Measurements from ENCODE around the gene PCBP4.

PCBP4 gene

DNA sequence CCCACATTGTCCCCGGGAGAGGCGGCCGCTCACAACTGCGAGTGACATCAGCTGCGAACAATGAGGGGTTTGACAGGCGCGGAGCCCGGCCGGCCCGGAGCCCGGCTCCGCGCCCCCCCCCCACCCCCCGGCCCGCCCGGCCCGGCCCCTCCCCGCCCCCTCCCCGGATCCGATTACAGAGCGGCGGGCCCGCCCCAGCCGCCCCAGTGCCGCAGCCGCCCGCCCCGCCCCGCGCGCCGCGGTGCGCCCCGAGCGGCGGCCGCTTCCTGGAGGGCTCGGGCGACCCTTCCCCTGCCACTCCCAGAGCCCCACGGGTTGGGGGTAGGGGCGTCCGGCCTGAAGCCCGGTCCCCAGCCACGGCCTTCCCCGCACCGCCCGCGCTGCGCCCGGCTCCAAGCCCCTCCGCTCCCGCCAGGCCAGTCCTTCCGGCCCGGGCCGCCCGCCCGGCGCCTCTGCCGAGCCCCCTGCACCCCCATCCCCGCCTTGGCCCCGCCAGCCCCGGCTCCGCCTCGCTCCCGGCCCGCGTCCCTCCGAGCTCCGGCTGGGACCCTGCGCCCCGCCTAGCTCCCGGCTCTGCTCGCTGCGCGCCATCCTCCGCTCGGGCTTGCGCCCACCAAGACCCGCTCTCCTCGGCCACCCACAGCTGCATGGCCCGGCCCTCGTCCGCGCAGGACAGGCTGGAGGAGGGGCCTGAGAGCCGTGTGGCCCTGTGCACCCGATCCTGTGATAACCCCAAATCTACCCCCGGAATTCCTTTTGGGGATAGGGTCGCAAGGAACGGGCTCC is at the start of gene PCBP4:
Gene PCBP4, minus strand, starts transcription at position 71 of the 786 bp plus-strand sequence. CDS start 6,214 bp downstream, outside the sequence.
- DNase-seq: peak; percentile 22

GRCh38 chr3:52015438-52016228 is 48.4 kb upstream of the PCBP4 start:
- DNase-seq: no peak

GRCh38 chr3:52014613-52015012 is 47.4 kb upstream of the PCBP4 start:
- no peak for DNase-seq

- DNase-seq: no peak
Measured at GRCh38 chr3:52013802-52014598, 46.7 kb upstream of the PCBP4 start.

DNA sequence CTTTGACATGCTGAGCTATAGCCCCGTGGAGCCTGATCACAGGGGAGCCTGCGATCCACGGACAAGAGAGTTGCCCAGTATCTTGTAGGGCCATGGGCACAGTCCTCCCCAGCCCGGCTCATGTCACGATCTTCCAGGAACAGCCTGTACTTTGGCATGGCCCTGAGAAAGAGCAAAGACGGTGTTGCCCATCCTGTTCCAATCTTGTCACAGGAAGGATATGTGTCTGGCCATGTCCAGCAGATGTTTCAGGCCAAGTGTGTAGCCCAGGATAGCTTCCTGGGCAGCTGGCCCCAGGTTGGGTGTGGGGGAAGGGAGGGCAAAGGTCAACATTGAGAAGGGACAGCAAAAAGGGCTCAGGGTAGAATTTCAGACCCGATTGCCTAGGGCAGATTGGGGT is 45.4 kb upstream of the PCBP4 start:
- no peak for DNase-seq

DNA sequence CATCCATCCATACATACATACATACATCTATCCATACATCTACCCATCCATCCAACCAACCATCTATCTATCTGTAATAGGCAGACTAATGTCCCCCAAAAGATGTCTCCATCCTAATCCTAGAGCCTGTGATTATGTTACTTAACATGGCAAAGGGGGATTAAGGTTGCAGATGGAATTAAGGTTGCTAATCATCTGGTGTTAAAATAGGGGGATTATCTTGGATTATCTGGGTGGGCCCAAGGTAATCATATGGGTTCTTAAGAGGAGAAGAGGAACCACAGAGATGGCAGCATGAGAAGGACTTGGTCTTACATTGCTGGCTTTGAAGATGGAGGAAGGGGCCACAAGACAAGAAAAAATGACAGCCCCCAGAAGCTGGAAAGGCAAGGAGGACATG is 43.2 kb upstream of the PCBP4 start:
- DNase-seq: no peak

GRCh38 chr3:52007291-52007690 is 40.0 kb upstream of the PCBP4 start:
- no peak for DNase-seq

DNA sequence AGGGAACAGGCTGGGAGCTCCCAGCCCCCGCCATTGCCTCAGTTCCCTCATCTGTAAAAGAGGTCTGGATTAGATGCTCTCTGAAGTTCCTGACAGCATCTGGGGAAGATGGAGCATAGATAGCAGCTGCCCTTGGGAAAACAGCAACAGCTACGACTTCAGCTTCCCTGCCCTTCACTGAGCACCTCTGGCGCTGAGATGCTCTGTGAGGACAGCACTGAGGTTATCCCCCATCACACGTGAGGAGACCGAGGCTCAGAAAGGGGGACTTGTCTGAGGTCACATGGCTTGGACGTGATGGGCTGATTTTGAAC is 39.5 kb upstream of the PCBP4 start:
- no peak for DNase-seq

DNA sequence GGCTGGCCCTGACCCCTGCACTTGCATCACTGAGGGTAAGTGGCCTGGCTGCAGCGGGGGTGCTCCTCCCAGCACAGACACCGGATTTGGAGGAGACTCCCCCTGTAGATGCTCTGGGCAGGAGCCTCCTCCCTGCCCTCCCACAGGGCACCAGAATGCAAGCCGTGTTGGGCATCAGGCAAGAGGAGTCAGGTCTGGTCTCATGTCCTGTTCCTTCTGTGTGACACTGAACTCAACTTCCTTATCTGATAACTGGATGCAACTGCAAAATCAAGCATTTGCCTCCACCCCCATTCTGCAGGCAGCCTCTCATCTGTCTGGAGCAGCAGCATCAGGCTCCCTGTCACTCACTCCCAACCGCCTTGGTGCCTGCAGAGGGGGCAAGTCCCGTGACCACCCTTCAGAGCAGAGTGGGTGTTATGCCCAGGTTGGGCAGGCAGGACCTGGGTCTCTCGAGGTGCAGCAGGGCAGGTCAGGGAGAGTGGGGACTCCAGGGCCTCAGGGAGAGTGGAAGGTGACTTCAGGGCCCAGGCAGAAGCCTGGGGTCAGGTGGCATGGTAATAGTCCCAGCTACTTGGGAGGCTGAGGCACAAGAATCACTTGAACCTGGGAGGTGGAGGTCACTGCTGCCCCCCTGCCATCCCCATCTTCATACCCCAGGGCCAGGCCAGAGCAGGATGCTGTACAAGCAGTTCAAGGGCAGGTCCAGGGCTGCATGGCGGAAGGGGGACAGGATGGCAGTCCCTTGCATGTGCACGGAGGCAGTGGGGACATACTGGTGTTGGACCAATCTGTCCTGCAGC is 39.0 kb upstream of the PCBP4 start:
- DNase-seq: no peak

GRCh38 chr3:52005571-52005986 is 38.3 kb upstream of the PCBP4 start:
- DNase-seq: no peak

DNA sequence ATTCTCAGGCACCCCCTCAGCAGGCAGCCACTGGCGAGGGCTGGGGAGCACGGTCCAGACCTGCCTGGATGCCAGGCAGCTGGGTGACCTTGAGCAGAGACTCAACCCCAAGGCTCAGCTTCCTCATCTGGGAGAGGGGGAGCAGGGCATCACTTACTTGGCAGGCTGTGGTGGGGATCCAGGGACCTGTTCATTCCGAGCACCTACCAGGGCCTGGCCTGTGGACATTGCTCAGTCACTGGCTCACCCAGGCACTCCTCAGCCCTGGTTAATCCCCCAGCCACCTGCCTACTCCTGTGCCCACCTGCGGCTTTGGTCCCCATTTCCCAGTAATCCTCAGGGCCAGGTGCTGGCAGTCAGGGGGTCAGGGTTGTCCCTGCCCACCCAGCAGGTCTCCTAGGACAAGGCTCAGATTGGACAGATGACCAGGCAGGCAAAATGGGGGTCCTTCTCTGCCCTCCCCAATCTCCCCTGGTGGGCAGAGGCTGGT is 37.7 kb upstream of the PCBP4 start:
- DNase-seq: no peak

DNA sequence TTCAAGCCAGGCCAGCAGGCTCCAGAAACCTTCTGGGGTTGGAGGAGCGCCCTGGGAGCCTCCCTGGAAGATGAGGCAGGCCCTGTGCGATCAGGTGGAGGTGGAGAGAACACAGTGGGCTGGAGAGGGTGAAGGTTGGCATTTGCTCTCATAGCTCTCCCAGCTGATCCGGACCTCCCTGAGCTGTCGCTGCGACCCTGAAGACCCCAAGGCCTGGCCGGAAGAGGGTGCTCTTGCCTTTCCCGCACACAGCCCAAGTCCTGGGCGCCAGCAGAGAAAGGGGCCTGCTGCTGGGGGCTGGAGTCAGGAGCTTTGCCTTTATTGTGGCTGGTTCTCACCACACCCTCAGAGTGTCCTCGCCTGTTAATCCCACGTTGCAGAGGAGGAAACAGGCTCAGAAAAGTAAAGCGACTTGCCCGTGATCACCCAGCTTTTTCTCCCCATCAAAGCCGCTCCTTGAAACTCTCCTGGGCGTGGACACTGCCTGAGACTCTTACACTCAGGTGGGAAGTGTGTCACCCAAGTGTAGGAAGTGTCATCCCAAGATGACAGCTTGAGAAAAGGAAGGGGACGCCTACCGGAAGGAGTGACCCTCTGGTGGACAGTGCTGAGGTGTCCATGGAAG is 37.0 kb upstream of the PCBP4 start:
- DNase-seq: no peak

DNA sequence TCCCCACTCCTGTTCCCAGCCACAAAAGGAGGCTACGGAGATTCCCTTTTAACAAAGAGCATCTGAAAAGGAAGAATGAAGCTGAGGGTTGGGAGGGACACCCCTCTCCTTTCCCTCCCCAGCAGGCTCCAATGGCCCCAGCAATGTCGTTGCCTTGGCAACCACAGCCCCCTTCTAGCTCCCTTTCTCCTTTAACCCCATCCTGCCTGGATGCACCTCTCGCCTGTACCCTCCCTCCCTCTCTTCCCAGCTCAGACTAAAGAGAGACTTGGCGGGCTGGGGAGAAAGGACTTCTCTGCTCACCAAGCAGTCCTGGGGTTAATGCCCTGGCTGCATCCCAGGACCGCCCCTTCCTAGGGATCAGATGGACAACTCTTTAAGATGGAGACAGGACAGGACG is 35.5 kb upstream of the PCBP4 start:
- no peak for DNase-seq

- DNase-seq: peak; percentile 83
Measured at GRCh38 chr3:52001443-52001974, 34.3 kb upstream of the PCBP4 start.

GRCh38 chr3:51999846-52000245 is 32.6 kb upstream of the PCBP4 start:
- DNase-seq: no peak

DNA sequence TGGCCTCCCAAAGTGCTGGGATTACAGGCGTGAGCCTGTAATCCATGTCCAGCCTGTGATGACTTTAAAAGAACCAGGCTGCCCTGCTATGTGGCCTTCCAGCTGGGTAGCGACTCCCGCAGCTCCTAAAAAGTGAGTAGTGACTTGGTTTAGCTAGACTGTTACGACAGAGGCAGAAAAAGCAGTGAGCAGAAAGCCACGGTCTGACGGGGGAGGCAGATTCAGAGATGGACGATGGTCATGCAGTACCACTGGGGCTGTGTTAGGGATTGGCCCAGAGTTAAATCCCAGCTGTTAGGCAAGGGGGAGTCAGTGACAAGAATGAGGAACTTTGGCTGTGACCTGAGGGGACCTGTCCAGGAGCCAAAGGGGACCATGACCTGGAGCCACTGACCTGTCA is 31.5 kb upstream of the PCBP4 start:
- no peak for DNase-seq

DNA sequence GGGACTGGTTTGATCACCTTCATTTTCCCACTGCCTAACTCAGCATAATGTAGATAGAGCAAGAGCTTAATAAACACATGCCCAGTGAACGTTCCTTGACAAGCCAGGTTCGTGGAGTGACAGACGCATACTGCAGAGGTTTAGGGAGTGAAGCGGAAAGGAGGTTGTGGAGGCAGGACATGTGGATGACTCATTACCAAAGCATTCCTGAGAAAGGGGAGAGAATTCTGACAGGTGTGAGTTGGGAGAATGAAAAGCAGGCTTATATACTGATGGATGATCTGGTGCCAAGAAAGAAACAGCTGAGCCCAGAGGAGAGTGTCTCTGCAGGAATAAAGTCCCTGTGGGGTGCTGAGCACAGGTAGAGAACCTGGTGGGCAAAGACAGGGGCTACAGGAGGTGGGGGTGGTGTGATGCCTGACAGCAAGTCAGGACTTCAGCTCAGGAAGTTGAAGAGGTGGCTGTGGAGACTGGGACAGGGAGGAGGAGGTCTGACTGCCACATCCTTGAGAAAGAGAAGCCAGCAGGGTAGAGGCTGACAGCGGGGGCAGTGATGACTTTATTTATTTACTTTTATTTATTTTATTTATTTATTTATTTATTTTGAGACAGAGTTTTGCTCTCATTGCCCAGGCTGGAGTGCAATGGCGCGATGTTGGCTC is 30.8 kb upstream of the PCBP4 start:
- DNase-seq: no peak

DNA sequence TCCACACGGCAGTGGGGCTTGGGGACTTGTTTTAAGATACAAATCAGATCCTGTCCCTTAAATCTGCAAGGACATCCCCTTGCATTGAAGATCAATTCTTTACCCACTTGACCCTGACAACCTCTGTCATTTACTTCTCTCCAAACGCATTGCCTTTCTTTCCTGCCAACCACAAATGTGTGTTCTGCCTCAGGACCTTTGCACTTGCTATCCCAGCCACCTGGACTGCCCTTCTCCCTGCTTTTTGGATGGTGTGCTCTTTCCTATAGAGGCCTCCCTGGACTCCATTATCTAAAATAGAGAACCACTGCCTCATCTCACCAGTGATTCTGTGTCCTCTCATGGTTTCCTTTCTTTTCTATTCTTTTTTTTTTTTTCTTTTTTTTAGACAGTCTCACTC is 29.9 kb upstream of the PCBP4 start:
- DNase-seq: no peak

- DNase-seq: peak; percentile 91
Measured at GRCh38 chr3:51995346-51996163, 28.3 kb upstream of the PCBP4 start, which contains the start of gene RPL29. RPL29 (minus strand) TSS chr3:51995895; CDS start chr3:51995461, 434 bp downstream.

- DNase-seq: no peak
Measured at GRCh38 chr3:51994530-51994929, 27.3 kb upstream of the PCBP4 start.
